H1 (cell line): ENCODE results near the gene ERG28. TPM values are rescaled to one million over a fixed set of nuclear protein-coding genes. Genes with fewer than 3 reads are reported as not detected.

Experiments used
- CTCF ChIA-PET: fragments of 300-600 bp; sonication (Branson Sonifier 250); formaldehyde crosslinking; loops from one replicate; lab custom pipeline; 2021; ENCODE audit not compliant: partially characterized antibody; lab: Charles Lee
- POLR2A ChIA-PET: fragments of 300-600 bp; sonication (Branson Sonifier 250); formaldehyde crosslinking; loops from one replicate; lab custom pipeline; 2021; ENCODE audit warnings: inconsistent platforms; ENCODE audit not compliant: partially characterized antibody; lab: Charles Lee
- DNase-seq, 2 experiments: peaks; one replicate each; pipeline versions ENCODE4 v3.0.0 to v3.0.0-alpha.2; 2010 to 2022; ENCODE audit warnings: low spot score in 2 of 2, low read depth in 1 of 2, mixed read lengths in 1 of 2
- FAIRE-seq: peaks from 2 replicates; lab custom pipeline; 2011; peaks lifted over from hg19 to GRCh38; lab: Jason Lieb, UNC
- H2AFZ ChIP-seq: 2 replicates; pipeline ENCODE4 v1.8.1; 2012; ENCODE audit warnings: low read length, inconsistent platforms
- H2AK5ac ChIP-seq: 2 replicates; pipeline ENCODE4 v1.6.1; 2013; ENCODE audit warnings: low read depth, low read length
- H2BK120ac ChIP-seq: replicated peaks from 2 replicates; pipeline ENCODE3; 2013; ENCODE audit warnings: low read depth, low read length, inconsistent platforms
- H2BK12ac ChIP-seq: 2 replicates; pipeline ENCODE4 v1.6.1; 2013; ENCODE audit warnings: low read depth, low read length
- H2BK15ac ChIP-seq: 2 replicates; pipeline ENCODE4 v1.6.1; 2013; ENCODE audit warnings: low read length
- H2BK20ac ChIP-seq: 2 replicates; pipeline ENCODE4 v1.6.1; 2013; ENCODE audit warnings: low read length
- H2BK5ac ChIP-seq: 2 replicates; pipeline ENCODE4 v1.6.1; 2013; ENCODE audit warnings: low read depth, low read length
- H3K14ac ChIP-seq: 2 replicates; pipeline ENCODE4 v1.6.1; 2013; ENCODE audit warnings: inconsistent platforms; ENCODE audit not compliant: insufficient read length
- H3K18ac ChIP-seq: 2 replicates; pipeline ENCODE4 v1.6.1; 2013; ENCODE audit warnings: low read length; ENCODE audit errors: extremely low read depth
- H3K23ac ChIP-seq: 2 replicates; pipeline ENCODE4 v1.6.1; 2013; ENCODE audit warnings: inconsistent platforms; ENCODE audit not compliant: insufficient read length
- H3K23me2 ChIP-seq: 2 replicates; pipeline ENCODE4 v1.6.1; 2013; ENCODE audit warnings: low read depth, low read length
- H3K27ac ChIP-seq: 2 replicates; pipeline ENCODE4 v1.6.1; 2011; ENCODE audit warnings: low read depth, low read length, inconsistent platforms
- H3K27me3 ChIP-seq, 4 experiments: replicated peaks in 1 of 4; 1 replicate in 1 of 4; 2 replicates in 3 of 4; pipeline versions ENCODE4 v1.6.1 to v1.8.1; 2011 to 2013; ENCODE audit warnings: low read length in 3 of 4, mild to moderate bottlenecking in 3 of 4, inconsistent platforms in 2 of 4, mixed read lengths in 2 of 4, moderate library complexity in 1 of 4; ENCODE audit not compliant: control insufficient read depth in 3 of 4, insufficient read depth in 3 of 4; ENCODE audit errors: extremely low read depth in 1 of 4
- H3K36me3 ChIP-seq, 4 experiments: 2 replicates each; pipeline versions ENCODE4 v1.6.1 to v1.8.1; 2011 to 2013; ENCODE audit warnings: mild to moderate bottlenecking in 4 of 4, low read length in 3 of 4, moderate library complexity in 2 of 4, control low read depth in 1 of 4, inconsistent platforms in 1 of 4; ENCODE audit not compliant: insufficient read depth in 4 of 4, control insufficient read depth in 2 of 4
- H3K4ac ChIP-seq: replicated peaks from 2 replicates; pipeline ENCODE3; 2013; ENCODE audit warnings: low read length, low read depth, mixed read lengths, inconsistent platforms; ENCODE audit not compliant: insufficient read length
- H3K4me1 ChIP-seq, 4 experiments: replicated peaks in 1 of 4; 1 replicate in 1 of 4; 2 replicates in 3 of 4; pipeline versions ENCODE4 v1.6.1 to v1.8.1; 2011 to 2013; ENCODE audit warnings: low read length in 3 of 4, inconsistent platforms in 2 of 4, mixed read lengths in 1 of 4; ENCODE audit not compliant: insufficient read depth in 4 of 4, control insufficient read depth in 3 of 4
- H3K4me2 ChIP-seq, 2 experiments: 2 replicates each; pipeline versions ENCODE4 v1.6.1 to v1.8.1; 2011 to 2013; ENCODE audit warnings: low read depth in 2 of 2, low read length in 2 of 2, control low read depth in 1 of 2, inconsistent platforms in 1 of 2, mild to moderate bottlenecking in 1 of 2; ENCODE audit not compliant: insufficient read depth in 1 of 2
- H3K4me3 ChIP-seq, 4 experiments: fragments of 200-600, 300-600 bp in 1 of 4; sonication (generic), shearing (Covaris generic), sonication (Bioruptor Twin) in 1 of 4; 2 replicates each; pipeline versions ENCODE4 v1.5.1 to v1.8.1; 2011 to 2016; ENCODE audit warnings: low read length in 4 of 4, low read depth in 3 of 4, control low read depth in 2 of 4, inconsistent platforms in 2 of 4, mild to moderate bottlenecking in 2 of 4, mixed read lengths in 1 of 4, moderate library complexity in 1 of 4; ENCODE audit not compliant: insufficient read depth in 2 of 4; ENCODE audit errors: extremely low read depth in 1 of 4
- H3K56ac ChIP-seq: replicated peaks from 2 replicates; pipeline ENCODE3; 2013; ENCODE audit warnings: low read depth, mild to moderate bottlenecking, mixed read lengths, low read length, inconsistent platforms; ENCODE audit not compliant: insufficient read length
- H3K79me1 ChIP-seq: 2 replicates; pipeline ENCODE4 v1.6.1; 2013; ENCODE audit warnings: low read depth, low read length, control low read depth
- H3K79me2 ChIP-seq, 2 experiments: 2 replicates each; pipeline versions ENCODE4 v1.6.1 to v1.8.1; 2012 to 2013; ENCODE audit warnings: low read length in 2 of 2, mild to moderate bottlenecking in 2 of 2, inconsistent platforms in 1 of 2; ENCODE audit not compliant: insufficient read depth in 2 of 2, control insufficient read depth in 1 of 2
- H3K9ac ChIP-seq, 4 experiments: replicated peaks in 1 of 4; 1 replicate in 1 of 4; 2 replicates in 3 of 4; pipeline versions ENCODE4 v1.6.1 to v1.8.1; 2011 to 2013; ENCODE audit warnings: low read depth in 3 of 4, low read length in 3 of 4, control low read depth in 2 of 4, mild to moderate bottlenecking in 2 of 4, moderate library complexity in 2 of 4, inconsistent platforms in 1 of 4; ENCODE audit errors: extremely low read depth in 1 of 4
- H3K9me3 ChIP-seq, 2 experiments: 2 replicates each; pipeline versions ENCODE4 v1.6.1 to v1.8.1; 2012 to 2013; ENCODE audit warnings: mild to moderate bottlenecking in 2 of 2, moderate library complexity in 2 of 2, control low read depth in 1 of 2, inconsistent platforms in 1 of 2, low read depth in 1 of 2, low read length in 1 of 2, mixed read lengths in 1 of 2; ENCODE audit not compliant: insufficient read depth in 2 of 2
- H4K20me1 ChIP-seq, 2 experiments: replicated peaks in 1 of 2; 2 replicates each; pipeline versions ENCODE3 to v1.8.1; 2011 to 2013; ENCODE audit warnings: inconsistent platforms in 2 of 2, low read length in 2 of 2, mild to moderate bottlenecking in 1 of 2; ENCODE audit not compliant: insufficient read depth in 2 of 2, control insufficient read depth in 1 of 2
- H4K5ac ChIP-seq: 2 replicates; pipeline ENCODE4 v1.6.1; 2013; ENCODE audit warnings: low read length, low read depth, mixed read lengths, inconsistent platforms; ENCODE audit not compliant: insufficient read length
- H4K8ac ChIP-seq: 2 replicates; pipeline ENCODE4 v1.8.0; 2013; ENCODE audit warnings: mild to moderate bottlenecking, moderate library complexity, low read length, inconsistent platforms; ENCODE audit not compliant: insufficient read depth; ENCODE audit errors: extremely low read depth
- H4K91ac ChIP-seq: replicated peaks from 2 replicates; pipeline ENCODE3; 2013; ENCODE audit warnings: low read length, mixed read lengths, inconsistent platforms; ENCODE audit not compliant: insufficient read length
- CHD1 ChIP-seq: IDR thresholded peaks from 2 replicates; pipeline ENCODE4 v1.6.1; 2012; ENCODE audit warnings: low read depth, low read length, improper control_type of control experiment
- KDM1A ChIP-seq: fragments of 200-600, 300-600 bp; sonication (generic); IDR thresholded peaks from 2 replicates; pipeline ENCODE4 v1.7.1; 2016; ENCODE audit warnings: mild to moderate bottlenecking, low read length, borderline replicate concordance
- POLR2A ChIP-seq, 2 experiments: IDR thresholded peaks; 1 replicate in 1 of 2; 2 replicates in 1 of 2; pipeline ENCODE4 v1.6.1; 2011; ENCODE audit warnings: low read depth in 2 of 2, low read length in 2 of 2, mild to moderate bottlenecking in 2 of 2; ENCODE audit errors: control extremely low read depth in 1 of 2
- RFX5 ChIP-seq: IDR thresholded peaks from 2 replicates; pipeline ENCODE4 v1.6.1; 2011; ENCODE audit warnings: low read depth, low read length, improper control_type of control experiment, borderline replicate concordance
- SP1 ChIP-seq: IDR thresholded peaks from 2 replicates; pipeline ENCODE4 v1.6.1; 2011; ENCODE audit warnings: low read depth, low read length
- ZNF274 ChIP-seq: IDR thresholded peaks from 2 replicates; pipeline ENCODE4 v1.7.0; 2012; ENCODE audit warnings: low read length, borderline replicate concordance; ENCODE audit errors: extremely low read depth
- WGBS, 2 experiments: shearing (Covaris generic) in 1 of 2; methylation state at CpG; one replicate each; pipeline versions ENCODE4 v1.1.6 to v1.1.7; 2013 to 2015; ENCODE audit warnings: low lambda C conversion rate in 2 of 2, mixed read lengths in 2 of 2, inconsistent platforms in 1 of 2, low coverage in 1 of 2, missing lambda C conversion rate in 1 of 2; ENCODE audit not compliant: insufficient replicate concordance in 2 of 2, insufficient coverage in 1 of 2, insufficient read length in 1 of 2; ENCODE audit errors: extremely low coverage in 1 of 2, missing lambda C conversion rate in 1 of 2; 5-methylcytosine and 5-hydroxymethylcytosine counted together
- polyA plus RNA-seq, 7 experiments: library from polyadenylated mRNA; depleted of rRNA in 3 of 7; stranded (reverse) in 5 of 7; unstranded in 2 of 7; fragments of >200 nt in 5 of 7; fragments of 200-250 nt in 2 of 7; gene quantifications; 1 replicate in 5 of 7; 2 replicates in 1 of 7; 4 replicates in 1 of 7; pipeline versions ENCODE4 v1.2.1 to v1.2.3, GENCODE V29; 2011 to 2013; ENCODE audit warnings: missing spikeins in 2 of 7, mixed read lengths in 2 of 7
- total RNA-seq: library from RNA; stranded (reverse); fragmentation: NEBNext Ultra II Directional; extraction: Animal tissue kit (Norgen Biotek cat#: 25700); gene quantifications from 2 replicates; pipeline ENCODE4 v1.2.1, GENCODE V29; 2021
- TF ChIP-seq, protein P1 (sequence below), 3 experiments: IDR thresholded peaks; 1 replicate in 2 of 3; 2 replicates in 1 of 3; pipeline versions ENCODE4 v1.5.1 to v1.6.1; 2011; ENCODE audit warnings: low read length in 3 of 3, mild to moderate bottlenecking in 3 of 3, inconsistent platforms in 2 of 3, low read depth in 1 of 3, moderate library complexity in 1 of 3; ENCODE audit not compliant: insufficient read depth in 1 of 3; ENCODE audit errors: control extremely low read depth in 1 of 3

The ERG28 gene
- total and polyA plus RNA-seq, 2 of the 8 experiments (the other 6 are each of a cell fraction or from before 2014, with no cell fraction given) = 32.6 to 56.7 TPM

DNA sequence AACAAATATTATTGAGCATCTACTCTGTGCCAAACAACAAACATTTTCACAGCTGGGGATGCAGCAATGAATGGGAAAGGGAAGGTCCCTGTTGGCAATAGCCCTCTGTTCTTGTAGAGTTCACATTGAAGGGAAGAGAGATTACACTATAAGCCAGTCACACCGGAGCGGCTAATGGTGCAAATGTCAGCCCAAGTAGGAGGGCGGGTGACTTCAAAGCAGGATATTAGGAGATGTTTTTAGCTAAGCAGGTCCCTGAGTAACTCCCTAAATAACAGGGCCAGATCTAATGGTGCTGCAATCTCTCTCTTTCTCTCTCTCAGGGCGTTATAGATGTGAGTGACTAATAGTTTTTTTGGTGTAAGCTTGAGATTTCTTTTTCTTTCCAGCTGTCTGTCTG, 51.6 kb downstream of the ERG28 start:
- CTCF ChIA-PET = interaction anchor here (0.9 to 1.7 kb wide), 3 partner anchors 14 to 48 kb away, joined by 3 to 4 read pairs (median 3); partner anchors contain the start of gene FLVCR2

More for the DNA sequence above, 51.6 kb downstream of the ERG28 start:
- no peak overlapping the region for H2BK12ac ChIP-seq
- no peak overlapping the region for H2BK20ac ChIP-seq
- POLR2A ChIA-PET = interaction anchor here (1.1 kb wide), 1 partner anchor 52 kb away, joined by 3 read pairs; the partner anchor contains the start of genes ERG28 and TTLL5
- no peak overlapping the region for H4K8ac ChIP-seq
- no peak overlapping the region for H3K18ac ChIP-seq
- no peak overlapping the region for H2AFZ ChIP-seq
- no peak overlapping the region for H3K23ac ChIP-seq
- H3K9me3 ChIP-seq = no peaks in the 10 kb centered on the region
- H2BK5ac ChIP-seq = no peak overlapping the region
- no peak for TF ChIP-seq POLR2A (IDR thresholded peaks at IDR 0.05; ENCODE audit: control extremely low read depth in 1 of 2, low read depth in 2 of 2, low read length in 2 of 2)
- TF ChIP-seq, protein P1, sequence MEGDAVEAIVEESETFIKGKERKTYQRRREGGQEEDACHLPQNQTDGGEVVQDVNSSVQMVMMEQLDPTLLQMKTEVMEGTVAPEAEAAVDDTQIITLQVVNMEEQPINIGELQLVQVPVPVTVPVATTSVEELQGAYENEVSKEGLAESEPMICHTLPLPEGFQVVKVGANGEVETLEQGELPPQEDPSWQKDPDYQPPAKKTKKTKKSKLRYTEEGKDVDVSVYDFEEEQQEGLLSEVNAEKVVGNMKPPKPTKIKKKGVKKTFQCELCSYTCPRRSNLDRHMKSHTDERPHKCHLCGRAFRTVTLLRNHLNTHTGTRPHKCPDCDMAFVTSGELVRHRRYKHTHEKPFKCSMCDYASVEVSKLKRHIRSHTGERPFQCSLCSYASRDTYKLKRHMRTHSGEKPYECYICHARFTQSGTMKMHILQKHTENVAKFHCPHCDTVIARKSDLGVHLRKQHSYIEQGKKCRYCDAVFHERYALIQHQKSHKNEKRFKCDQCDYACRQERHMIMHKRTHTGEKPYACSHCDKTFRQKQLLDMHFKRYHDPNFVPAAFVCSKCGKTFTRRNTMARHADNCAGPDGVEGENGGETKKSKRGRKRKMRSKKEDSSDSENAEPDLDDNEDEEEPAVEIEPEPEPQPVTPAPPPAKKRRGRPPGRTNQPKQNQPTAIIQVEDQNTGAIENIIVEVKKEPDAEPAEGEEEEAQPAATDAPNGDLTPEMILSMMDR (IDR thresholded peaks at IDR 0.05; ENCODE audit: control extremely low read depth in 1 of 3, insufficient read depth in 1 of 3, low read depth in 1 of 3, low read length in 3 of 3) = no peak
- no peak for TF ChIP-seq RFX5
- TF ChIP-seq SP1 = no peak
- TF ChIP-seq CHD1 = no peak
- no peak for TF ChIP-seq ZNF274
- no peak for TF ChIP-seq KDM1A
- H3K4ac ChIP-seq = no peak overlapping the region
- H4K5ac ChIP-seq = no peak overlapping the region
- FAIRE-seq = no peak
- H3K27ac ChIP-seq = no peak overlapping the region
- WGBS, 2 experiments = 97% methylated on average over 4 of the region's 4 CpGs; no CpG with 5 or more reads in 1 of the 2 experiments
- no peak overlapping the region for H2BK120ac ChIP-seq
- no peak overlapping the region for H3K9ac ChIP-seq
- H3K79me2 ChIP-seq = no peaks in the 10 kb centered on the region
- H4K91ac ChIP-seq = no peak overlapping the region
- no peak overlapping the region for H2BK15ac ChIP-seq
- no peaks in the 10 kb centered on the region for H3K36me3 ChIP-seq
- H3K4me1 ChIP-seq = no peaks in the 10 kb centered on the region
- no peaks in the 10 kb centered on the region for H3K79me1 ChIP-seq
- no peak overlapping the region for H3K4me2 ChIP-seq
- H3K56ac ChIP-seq = no peak overlapping the region
- no peaks in the 10 kb centered on the region for H3K23me2 ChIP-seq
- H3K27me3 ChIP-seq = no peaks in the 10 kb centered on the region
- DNase-seq = no peak
- H3K4me3 ChIP-seq = no peak overlapping the region
- no peaks in the 10 kb centered on the region for H4K20me1 ChIP-seq
- H2AK5ac ChIP-seq = no peak overlapping the region
- H3K14ac ChIP-seq = no peak overlapping the region
